HG03066 (cell line): ENCODE measurements around the gene TMEM144.
"Not testable (repeated sequence)": the region's sequence is repeated elsewhere in the genome, so short reads cannot be mapped to it uniquely, and the experiment has no call there.

ENCODE experiments used
- ATAC-seq: cut with Tn5 transposase; IDR thresholded peaks from one replicate; pipeline ENCODE4 v1.9.1; 2021; ENCODE audit warnings: low read depth; ENCODE audit not compliant: unreplicated experiment

Gene TMEM144

DNA sequence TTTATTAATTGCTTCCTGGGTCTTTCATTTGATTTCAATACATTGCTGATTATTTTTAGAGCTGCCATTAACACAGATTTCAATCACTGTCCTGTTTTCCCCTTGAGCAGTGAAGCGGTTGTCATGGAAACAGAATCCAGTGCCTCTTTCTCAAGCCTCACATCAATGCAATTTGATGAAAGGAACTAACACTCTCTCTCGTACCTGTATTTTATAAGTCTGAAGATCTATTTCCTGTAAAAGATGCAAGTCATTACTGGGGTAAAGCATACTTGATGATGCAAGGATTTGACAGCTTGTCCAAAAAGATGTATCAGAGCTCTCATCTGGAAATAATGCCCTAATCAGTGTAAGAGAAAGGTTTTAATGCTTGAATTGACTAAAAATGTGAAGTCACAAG is 19.6 kb upstream of the TMEM144 start:
- ATAC-seq = no peak

DNA sequence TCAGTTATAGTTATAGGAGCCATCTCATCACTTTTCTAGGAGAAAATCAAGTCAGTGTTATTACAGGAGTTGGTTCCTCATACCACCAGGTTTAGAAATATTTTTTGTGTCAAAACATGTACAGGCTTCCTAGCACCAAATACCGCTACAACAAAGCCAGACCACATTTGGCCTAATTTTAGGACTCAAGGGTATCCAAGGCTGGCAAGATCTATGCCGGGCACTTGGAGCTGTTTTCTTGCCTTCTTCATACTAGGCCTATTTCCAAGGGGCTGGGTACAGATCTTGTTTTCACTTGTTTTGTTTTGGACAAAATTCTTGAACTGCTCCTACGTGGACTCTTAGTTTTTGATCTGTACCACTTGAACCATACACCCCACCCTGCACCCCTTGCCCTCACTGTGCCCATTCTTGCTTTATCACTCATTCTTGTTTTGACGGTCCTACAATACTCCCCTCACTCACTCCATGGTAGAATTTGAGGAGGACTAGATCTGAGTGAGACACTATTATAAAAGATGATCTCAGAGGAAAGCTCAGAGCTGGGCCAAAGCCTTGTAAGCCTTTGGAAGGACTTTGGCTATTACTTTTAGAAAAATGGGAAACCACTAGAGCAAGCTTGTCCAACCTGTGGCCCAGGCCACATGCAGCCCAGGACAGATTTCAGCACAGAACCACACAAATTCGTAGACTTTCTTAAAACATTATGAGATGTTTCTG is 17.7 kb upstream of the TMEM144 start:
- no peak for ATAC-seq

DNA sequence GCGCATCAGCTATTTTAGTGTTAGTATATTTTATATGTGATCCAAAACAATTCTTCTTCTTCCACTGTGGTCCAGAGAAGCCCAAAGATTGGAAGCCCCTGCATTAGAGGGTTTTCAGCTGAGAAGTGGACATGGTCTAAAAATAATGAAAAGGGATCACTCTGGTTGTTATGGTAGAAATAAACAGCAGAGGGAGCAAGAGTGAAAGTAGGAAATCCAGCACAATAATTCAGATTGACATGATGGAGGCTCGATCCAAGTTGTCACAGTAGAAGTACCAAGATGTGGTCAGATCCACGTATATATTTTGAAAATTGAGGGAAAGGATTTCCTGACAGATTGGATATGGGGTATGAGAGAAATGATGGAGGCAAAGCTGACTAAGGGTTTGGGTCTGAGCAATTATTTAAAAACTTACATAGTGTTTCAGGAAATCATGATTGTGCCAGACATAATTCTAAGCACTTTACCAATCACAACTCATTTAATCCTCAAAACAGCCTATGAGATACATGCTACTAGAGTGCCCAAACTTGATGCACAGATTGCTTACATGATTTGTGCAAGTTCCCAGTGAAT is 17.0 kb upstream of the TMEM144 start:
- ATAC-seq = no peak

DNA sequence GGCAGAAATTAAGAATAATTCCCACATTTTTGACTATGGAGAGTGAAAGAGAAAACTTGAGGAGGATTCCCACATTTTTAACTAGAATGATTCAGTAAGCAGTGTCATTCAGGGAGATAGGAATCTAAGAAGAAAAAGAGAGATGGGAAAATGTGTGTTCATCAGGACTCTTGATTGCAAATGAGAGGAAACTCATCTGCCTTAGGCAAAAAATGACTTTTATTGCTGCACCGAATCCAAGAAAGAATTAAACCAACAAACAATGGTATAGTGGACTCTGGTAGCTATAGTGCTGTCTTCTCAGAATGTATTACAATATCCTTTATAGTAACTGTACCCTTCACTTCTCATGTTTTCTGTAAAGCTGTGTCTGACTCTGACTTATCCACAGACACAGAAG is 15.0 kb upstream of the TMEM144 start:
- no peak for ATAC-seq

DNA sequence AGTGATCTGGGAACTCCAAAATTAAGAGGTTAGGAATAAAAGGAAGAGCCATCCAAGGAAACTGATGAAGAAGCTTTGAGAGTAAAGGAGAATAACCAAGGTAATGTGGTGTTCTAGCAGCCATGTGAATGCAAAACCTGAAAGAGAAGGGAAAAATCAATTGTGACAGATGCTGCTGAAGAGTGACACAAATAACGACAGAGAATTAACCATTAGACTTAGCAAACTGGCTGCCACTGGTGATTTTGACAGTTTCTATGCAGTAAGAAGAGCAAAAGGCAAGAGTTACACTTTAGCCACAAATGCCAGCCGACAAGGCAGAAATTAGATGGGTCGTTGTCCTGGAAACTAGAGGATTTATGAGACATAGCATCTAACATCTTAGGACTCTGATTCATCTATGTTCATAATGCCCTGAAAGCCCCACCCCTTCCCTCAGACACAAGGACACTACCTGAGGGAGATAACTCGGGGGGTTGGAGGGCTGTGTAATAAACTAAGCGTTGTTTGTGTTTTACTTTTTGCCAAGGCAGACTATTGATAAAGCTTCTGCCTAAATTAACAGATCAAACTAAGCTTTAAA is 13.0 kb upstream of the TMEM144 start:
- ATAC-seq = no peak

DNA sequence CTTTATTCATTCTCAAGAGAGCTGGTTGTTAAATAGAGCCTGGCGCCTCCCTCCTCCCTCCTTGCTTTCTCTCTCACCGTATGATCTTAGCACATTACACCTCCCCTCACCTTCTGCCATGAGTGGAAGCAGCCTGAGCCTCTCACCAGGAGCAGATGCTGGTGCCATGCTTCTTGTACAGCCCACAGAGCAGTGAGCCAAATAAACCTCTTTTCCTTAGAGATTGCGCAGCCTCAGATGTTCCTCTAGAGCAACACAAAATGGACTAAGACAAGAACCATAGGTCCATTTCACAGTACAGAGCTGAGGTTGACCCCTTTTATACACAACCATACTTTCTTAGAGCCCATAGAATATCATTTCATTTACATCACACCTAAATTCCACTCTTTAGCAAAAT is 10.1 kb upstream of the TMEM144 start:
- no peak for ATAC-seq

DNA sequence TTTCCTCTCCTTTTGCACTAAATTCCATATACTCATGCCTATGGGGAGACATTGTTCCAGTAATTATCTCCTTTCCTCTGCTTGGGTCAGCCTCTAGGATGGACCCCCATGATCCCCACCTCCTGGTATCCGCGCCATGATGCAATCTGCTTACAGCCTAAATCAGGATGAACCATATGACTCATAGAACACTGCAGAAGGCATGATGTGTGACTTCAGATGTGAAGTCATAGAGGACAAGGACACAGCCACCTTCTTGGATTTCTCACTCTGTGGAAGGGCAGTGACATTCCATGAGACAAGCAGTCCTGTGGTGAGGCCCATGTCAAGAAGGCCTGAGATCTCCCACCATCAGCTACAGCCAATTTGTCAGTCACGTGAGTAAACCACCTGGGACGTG is 9.0 kb upstream of the TMEM144 start:
- ATAC-seq = no peak

DNA sequence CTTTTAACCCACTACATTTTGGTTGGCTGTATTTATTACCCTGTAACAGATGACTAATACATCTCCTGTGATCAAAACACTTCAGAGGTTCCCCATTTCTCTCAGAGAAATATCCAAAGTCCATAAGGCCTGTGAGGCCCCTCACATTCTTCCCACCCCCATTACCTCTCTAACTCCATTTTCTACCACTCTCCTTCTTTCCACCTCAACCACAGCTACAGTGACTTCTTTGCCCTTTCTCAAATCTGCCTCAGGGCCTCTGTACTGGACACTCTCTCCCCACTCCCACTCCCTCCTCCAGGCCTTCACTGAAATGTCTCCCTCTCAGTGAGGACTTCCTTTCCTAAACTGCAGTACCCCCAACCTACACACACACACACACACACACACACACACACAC is 8.4 kb upstream of the TMEM144 start:
- no peak for ATAC-seq

DNA sequence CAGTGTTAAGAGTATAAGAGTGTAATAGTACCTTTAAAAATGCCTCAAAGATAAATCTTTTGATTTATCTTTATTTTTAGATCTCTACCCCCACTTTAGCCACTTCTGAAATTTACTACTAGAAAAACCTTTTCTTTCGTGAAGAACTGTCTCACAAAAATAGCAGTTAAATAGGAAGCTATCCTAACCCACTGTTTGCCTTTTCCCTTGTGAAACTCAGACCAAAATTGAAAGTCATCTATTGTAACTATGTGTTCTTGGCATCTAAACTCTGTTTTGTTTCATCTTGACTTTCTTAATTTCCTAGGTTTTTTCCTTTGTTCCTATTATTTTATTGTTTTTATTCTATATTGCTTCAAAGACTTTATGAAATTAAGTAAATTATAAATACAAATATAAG is 7.8 kb upstream of the TMEM144 start:
- ATAC-seq = no peak

DNA sequence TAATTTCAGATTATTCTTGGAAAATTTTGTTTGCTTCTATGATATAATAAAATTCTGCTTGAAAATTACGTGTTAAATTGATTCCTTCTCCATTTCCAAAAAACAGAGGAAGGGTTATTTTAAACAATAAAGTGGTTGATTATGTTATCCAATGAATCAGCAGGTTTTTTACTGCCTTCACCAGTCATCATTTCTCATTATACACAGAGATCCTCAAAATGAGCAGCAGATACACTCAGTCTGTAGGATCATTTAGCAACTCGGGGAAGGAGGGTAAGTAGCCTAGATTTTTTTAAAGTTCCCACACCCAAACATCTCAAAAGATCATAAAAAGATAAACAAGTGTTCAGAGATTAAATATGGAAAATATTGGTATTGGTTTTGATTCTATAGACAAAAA is 6.8 kb upstream of the TMEM144 start:
- ATAC-seq = no peak

DNA sequence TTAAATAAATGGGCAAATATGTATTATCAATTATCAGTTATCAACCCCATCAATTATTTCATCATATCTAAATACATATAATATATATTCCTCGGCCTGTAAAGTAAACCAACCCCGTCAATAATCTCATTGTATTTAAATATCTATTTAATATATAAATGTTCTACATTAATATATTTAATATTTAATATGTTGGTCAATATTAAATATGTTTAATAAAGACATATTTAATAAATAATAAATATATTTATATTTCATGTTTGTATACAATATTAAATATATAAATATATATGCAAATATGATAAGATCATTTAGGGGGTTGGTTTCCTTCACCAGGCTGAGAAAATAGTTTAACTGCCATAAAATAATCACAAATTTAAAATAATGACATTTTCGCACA is 6.4 kb upstream of the TMEM144 start:
- ATAC-seq = no peak

DNA sequence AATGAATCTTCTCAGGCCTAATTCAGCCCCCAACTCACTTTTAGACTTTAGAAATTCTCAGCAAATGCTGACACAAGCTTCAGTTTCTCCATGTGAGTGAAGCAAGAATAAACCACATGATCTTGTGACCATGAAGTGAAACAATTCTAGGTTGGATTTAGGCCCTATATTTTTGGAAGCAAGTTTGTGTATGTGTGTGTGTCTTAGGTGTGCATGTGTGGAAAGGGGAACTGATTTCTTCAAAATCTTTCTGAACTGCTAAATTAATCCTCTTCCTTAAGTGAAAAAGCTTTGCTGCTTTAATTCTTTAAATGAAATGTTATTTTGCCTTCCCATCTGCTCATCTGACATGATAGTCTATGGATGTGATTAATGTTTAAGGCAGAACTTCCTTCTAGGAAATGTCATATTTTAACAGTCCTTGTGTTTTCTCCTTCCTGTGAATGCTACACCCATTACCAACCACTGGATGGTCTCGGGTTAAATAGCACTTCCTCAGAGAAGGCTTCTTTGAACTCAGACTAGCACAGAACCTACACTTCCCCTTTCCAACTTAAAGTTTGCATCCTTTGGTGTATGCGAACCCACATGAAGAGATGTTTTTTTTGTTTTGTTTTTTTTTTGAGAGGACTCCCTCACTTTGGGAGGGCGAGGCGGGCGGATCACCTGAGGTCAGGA is 1.2 kb upstream of the TMEM144 start:
- peak; percentile 48 for ATAC-seq

DNA sequence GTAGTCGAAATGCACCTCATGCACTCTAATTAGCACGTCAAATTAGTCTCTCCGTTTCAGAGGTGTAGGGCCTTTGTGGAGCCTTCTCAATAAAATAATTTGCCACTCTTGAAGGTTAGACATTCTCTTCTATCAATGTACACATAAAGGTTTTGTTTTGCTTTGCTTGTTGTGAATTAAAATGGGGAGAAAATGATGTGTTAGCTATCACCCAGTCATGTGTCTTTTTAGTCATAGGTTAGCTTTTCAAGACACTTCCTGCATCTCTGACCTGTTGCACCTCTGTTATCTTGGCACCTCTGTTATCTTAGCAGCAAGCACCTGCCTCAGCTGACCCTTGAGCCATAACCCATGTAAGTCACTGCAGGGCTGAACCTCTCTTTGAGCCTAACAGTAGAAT is 936 bp downstream of the TMEM144 start:
- ATAC-seq = no peak

DNA sequence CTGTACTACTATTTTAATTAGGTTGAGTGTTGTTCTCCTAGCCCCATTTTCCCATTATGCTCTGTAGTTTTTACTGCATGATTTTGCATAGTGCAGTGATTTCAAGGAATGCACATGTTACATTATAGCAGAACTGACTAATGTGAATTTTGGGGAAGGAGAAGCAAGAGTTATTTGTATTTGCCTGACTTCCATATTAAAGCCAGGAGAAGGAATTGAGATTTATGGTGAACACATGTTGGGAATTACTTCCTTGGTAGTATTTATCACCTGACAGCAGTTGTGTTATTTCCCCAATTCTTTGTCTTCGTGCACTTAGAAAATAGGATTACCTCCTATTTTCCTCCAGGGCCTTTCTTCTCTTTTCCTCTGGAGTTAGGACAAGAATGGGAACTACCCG is 3.2 kb downstream of the TMEM144 start:
- no peak for ATAC-seq

DNA sequence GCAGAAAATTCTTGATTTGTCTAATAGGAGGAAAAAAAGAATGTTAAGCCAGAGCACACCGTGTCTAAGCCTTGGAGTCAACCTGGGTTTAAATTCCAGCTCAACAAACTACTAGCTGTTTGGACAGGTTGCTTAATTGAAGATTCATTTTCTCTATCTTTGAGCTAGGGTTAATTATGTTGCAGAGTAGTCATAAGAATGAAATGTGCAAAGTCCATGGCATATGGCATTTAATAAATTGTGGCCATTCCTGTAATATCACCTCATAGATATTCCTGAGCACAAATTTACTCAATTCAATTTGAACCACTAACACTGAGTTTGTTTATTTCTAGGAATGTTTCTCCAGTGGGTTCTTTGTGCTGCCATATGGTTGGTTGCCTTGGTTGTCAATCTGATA is 4.6 kb downstream of the TMEM144 start:
- ATAC-seq = no peak

DNA sequence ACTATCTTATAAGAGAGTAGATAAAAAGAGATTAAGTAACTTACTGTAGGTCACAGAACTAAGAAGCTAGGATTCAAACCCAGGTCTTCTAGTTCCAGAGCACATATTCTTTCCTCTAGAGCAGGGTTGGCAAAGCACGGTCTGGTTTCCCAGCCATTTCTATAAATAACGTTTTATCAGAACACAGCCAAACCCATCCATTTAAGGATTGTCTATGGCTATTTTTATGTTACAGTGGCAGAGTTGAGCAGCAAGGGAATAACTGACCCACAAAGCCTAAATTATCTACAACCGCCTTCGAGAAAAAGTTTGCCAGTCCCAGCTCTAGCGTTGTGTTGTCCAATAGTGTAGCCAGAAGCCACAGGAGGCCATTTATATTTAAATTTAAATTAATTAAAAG is 7.5 kb downstream of the TMEM144 start:
- ATAC-seq = no peak

DNA sequence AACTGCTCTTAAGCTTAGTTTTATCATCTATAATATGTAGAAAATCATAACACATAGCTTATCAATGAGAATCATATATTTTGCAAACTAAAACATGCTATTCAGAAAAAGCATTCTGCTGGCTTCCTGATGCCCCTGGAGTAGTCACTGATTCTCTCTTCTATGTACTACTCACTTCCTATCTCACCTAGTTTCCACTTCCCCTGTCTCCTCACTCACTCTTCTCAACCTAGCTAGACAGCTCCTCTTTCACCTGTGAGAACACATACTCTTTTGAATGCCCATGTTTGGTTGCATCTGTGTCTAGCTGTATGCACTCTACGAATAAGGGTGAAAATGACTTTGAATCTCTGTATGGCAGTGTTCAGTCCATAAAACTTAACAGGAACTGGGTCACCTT is 9.3 kb downstream of the TMEM144 start:
- no peak for ATAC-seq

DNA sequence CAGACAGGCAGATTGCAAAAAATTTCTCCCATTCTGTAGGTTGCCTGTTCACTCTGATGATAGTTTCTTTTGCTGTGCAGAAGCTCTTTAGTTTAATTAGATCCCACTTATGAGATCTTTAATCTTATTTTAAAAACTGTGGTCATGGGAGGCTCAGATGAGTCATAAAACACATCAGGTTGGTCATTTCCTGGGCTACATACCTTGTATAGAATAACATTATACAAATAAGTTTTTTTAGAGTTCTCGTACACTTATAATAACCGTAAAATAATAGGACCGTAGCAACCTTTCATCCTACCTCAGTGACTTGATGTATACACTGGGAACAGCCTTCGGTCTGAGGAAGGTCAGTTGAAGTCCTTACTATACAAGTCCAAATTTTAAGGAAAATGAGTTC is 14.0 kb downstream of the TMEM144 start:
- ATAC-seq = not testable (repeated sequence)

DNA sequence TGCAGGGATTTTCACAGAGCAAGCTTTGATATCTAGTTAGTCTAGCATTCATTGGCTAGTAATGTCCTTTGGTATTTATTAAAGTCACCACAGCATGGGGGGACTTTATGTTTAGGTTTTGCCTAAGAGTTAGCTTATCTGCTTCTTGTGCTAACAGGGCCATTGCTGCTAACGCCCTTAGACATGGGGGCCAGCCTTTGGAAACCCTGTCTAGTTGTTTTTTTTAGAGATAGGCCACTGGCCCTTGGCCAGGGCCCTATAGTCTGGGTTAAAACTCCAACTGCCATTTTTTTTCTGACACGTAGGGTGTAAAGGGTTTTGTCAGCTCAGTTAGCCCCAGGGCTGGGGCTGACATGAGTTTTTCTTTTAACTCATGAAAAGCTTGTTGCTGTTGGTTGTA is 14.7 kb downstream of the TMEM144 start:
- ATAC-seq = not testable (repeated sequence)

DNA sequence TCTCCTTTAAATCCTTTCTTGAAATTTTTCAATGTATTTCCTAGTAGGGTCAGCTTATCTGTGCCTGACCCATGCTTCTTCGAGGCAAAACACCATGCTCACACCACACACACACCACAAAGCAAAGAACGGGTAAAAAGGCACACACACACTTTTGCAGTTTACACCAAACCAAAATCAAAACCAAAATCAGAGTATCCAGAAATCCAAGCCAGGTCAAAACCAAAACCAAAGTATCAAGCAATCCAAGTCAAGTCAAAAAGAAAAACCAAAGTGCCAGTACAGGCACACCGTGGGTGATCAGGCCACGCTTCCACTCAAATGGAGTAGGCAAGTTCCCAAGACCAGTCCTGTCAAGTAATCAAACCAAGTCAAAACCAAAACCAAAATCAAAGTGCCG is 17.6 kb downstream of the TMEM144 start:
- ATAC-seq = not testable (repeated sequence)

DNA sequence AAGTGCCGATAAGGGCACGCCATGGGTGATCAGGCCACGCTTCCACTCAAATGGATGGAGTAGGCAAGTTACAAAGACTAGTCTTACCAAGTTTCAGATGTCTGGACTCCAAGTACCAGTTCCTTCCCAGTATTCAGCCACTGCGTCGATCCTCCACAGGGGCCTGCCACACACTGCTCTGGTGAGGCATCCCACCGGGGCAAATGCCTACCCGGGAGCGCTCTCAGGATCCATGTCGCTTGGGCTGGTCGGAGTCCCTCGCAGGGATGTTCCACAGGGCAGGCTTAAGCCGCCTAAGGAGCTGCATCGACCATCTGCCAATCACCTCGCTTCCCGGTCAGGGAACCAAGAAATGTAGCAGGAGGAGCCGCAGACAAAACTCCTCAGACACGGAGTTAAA is 18.1 kb downstream of the TMEM144 start:
- not testable (repeated sequence) for ATAC-seq

DNA sequence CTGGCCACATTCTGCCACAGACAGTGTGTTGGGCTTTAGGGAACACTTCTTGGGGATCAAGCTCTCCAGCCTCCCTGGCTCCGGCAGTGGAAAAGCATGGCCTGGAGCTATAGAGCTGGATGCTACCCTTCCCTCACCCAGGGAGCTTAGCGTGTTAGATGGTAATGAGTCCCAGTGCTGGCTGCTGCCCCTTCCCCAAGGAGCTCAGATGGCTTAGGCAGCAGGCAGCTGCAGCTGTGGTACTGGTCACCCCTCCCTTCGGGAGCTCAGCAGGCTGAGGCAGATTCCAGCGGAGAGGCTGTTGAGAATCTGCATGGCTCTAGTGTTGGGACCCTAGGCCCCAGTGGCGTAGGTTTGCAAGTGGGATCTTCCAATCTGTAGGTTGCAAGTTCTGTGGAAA is 19.5 kb downstream of the TMEM144 start:
- no peak for ATAC-seq
